GM10248 (cell line): ENCODE data around the gene PDK3.
A peak's percentile ranks its signal among the peaks of the same experiment; 100 is the strongest.

Experiments used
- CTCF ChIA-PET: fragments of 300-600 bp; sonication (Branson Sonifier 250); formaldehyde crosslinking; extraction: SDS; loops from one replicate; lab custom pipeline; 2021; ENCODE audit warnings: antibody characterized with exemption; lab: Yijun Ruan, JAX
- POLR2A ChIA-PET: fragments of 350-650 bp; sonication (Branson Sonifier 250); formaldehyde crosslinking; extraction: SDS; loops from one replicate; lab custom pipeline; 2020; ENCODE audit warnings: antibody characterized with exemption; lab: Yijun Ruan, JAX
- DNase-seq: peaks from one replicate; pipeline ENCODE4 v3.0.0; 2012; ENCODE audit errors: extremely low spot score
- CTCF ChIP-seq: IDR thresholded peaks from 2 replicates; pipeline ENCODE4 v1.5.1; 2012; ENCODE audit warnings: mild to moderate bottlenecking, low read depth; ENCODE audit errors: extremely low read depth, missing control alignments, control extremely low read depth

PDK3 gene

GRCh38 chrX:24471808-24472207 is 6.7 kb downstream of the PDK3 start:
- POLR2A ChIA-PET = no interaction called here
- TF ChIP-seq CTCF = no peak

GRCh38 chrX:24475480-24475879 is 10.4 kb downstream of the PDK3 start:
- CTCF ChIA-PET = interaction anchor here (0.6 to 0.9 kb wide), 2 partner anchors 10 to 13 kb away, joined by 3 read pairs; partner anchors contain the start of gene PDK3
- POLR2A ChIA-PET = interaction anchor here (0.6 kb wide), 1 partner anchor 692 kb away, joined by 3 read pairs; no protein-coding TSS in a partner anchor

More at GRCh38 chrX:24471808-24472207, 6.7 kb downstream of the PDK3 start:
- CTCF ChIA-PET = no interaction called here
- DNase-seq = no peak

GRCh38 chrX:24478509-24478908 is 13.4 kb downstream of the PDK3 start:
- ChIA-PET POLR2A (no interaction called here), CTCF (no interaction called here)
- TF ChIP-seq CTCF = no peak
- no peak for DNase-seq

More at GRCh38 chrX:24475480-24475879, 10.4 kb downstream of the PDK3 start:
- no peak for TF ChIP-seq CTCF
- no peak for DNase-seq

- CTCF ChIA-PET = interaction anchor here (0.9 kb wide), 1 partner anchor 19 kb away, joined by 4 read pairs; no protein-coding TSS in a partner anchor
- POLR2A ChIA-PET = interaction anchor here (0.6 kb wide), 1 partner anchor 9 kb away, joined by 13 read pairs; no protein-coding TSS in a partner anchor
- DNase-seq = peak; percentile 58
- no peak for TF ChIP-seq CTCF
Observed at GRCh38 chrX:24479924-24480323, 14.8 kb downstream of the PDK3 start.

- ChIA-PET CTCF (interaction anchor here (0.9 kb wide), 1 partner anchor 19 kb away, joined by 4 read pairs; no protein-coding TSS in a partner anchor), POLR2A (interaction anchor here (0.6 kb wide), 1 partner anchor 9 kb away, joined by 13 read pairs; no protein-coding TSS in a partner anchor)
- TF ChIP-seq CTCF = no peak
- no peak for DNase-seq
Observed at GRCh38 chrX:24480400-24480865, 15.3 kb downstream of the PDK3 start.

GRCh38 chrX:24482823-24483415 is 17.8 kb downstream of the PDK3 start:
- no peak for TF ChIP-seq CTCF
- DNase-seq = no peak
- POLR2A ChIA-PET = no interaction called here
- CTCF ChIA-PET = interaction anchor here (2.3 kb wide), 1 partner anchor 16 kb away, joined by 6 read pairs; no protein-coding TSS in a partner anchor
